IMR-90 (cell line): Measurements from ENCODE around the gene ABHD1. TPM values are rescaled to one million over a fixed set of nuclear protein-coding genes. Genes with fewer than 3 reads are reported as not detected.

Source experiments
- CTCF ChIP-seq: conservative IDR thresholded peaks from 2 replicates; pipeline ENCODE4 v1.5.1; 2012; ENCODE audit warnings: mild to moderate bottlenecking, low read depth, low read length, improper control_type of control experiment
- FOS ChIP-seq: fragments of 150-350 bp; IDR thresholded peaks from 2 replicates; pipeline ENCODE4 v1.6.1; 2016; ENCODE audit warnings: low read depth, low read length
- polyA plus RNA-seq, 3 experiments: library from polyadenylated mRNA; depleted of rRNA; stranded (reverse); fragments of >200 nt; gene quantifications; 2 replicates each; pipeline ENCODE4 v1.2.3, GENCODE V29; 2012; ENCODE audit warnings: low replicate concordance in 1 of 3
- total RNA-seq: library from RNA; depleted of rRNA; stranded (reverse); fragments of >200 nt; gene quantifications from 2 replicates; pipeline ENCODE4 v1.2.3, GENCODE V29; 2012

ABHD1 gene
- total and polyA plus RNA-seq, 2 of the 4 experiments (the other 2 are of a cell fraction) = 0.24 TPM; not detected in 1

- TF ChIP-seq CTCF = no peak
- no peak for TF ChIP-seq FOS
Measured at GRCh38 chr2:27089111-27089954, 34.3 kb upstream of the ABHD1 start (continued).
